ENCODE measurements around the gene ANKRD9.
A peak's percentile ranks its signal among the peaks of the same experiment; 100 is the strongest.

The ANKRD9 gene

GRCh38 chr14:102496958-102497744, 12.4 kb downstream of the ANKRD9 start:
- no peak for DNase-seq

DNA sequence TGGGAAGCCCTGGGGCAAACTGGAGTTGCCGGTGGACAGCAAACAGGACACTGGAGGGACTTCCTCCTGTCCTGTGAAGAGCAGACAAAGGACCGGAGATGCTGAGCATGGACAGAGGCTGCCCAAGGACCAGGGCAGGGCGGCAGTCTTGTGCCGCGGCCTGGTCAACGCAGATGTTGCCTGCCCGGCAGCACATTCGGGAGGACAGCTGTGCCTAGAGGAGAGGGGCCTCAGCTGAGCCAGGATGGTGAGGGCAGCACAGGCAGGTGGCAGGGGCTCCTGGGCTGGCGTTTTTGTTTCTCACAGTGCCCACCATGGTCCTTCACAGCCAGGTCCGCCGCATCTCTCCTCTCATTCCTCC, 13.3 kb downstream of the ANKRD9 start:
- no peak for DNase-seq

GRCh38 chr14:102495491-102496330, 13.9 kb downstream of the ANKRD9 start:
- no peak for DNase-seq

DNA sequence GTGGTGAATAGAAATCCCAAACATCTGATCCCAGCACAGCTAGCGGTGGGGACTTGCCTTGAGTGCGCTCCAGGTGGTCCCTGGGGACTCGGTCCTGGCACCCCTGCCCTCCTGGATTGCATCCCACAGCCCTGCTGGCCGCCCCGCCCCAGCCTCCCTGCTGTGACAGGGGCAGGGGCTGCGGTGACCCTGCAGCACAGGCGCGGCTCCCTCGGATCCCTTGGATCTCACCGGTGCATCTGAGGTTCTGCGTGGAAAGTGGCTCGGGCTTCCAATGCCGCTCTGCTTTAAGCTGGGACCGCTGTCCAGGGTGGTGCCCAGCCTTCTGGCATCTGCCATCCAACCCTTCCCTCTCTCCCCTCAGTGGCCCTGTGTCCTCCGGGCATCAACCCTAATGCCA, 16.0 kb downstream of the ANKRD9 start:
- DNase-seq: no peak

GRCh38 chr14:102493096-102493495, 16.5 kb downstream of the ANKRD9 start:
- no peak for DNase-seq

- DNase-seq: no peak
Measured at GRCh38 chr14:102492531-102492910, 17.1 kb downstream of the ANKRD9 start.

GRCh38 chr14:102491786-102492530, 17.6 kb downstream of the ANKRD9 start:
- no peak for DNase-seq

- no peak for DNase-seq
Measured at GRCh38 chr14:102491366-102491765, 18.2 kb downstream of the ANKRD9 start.

DNA sequence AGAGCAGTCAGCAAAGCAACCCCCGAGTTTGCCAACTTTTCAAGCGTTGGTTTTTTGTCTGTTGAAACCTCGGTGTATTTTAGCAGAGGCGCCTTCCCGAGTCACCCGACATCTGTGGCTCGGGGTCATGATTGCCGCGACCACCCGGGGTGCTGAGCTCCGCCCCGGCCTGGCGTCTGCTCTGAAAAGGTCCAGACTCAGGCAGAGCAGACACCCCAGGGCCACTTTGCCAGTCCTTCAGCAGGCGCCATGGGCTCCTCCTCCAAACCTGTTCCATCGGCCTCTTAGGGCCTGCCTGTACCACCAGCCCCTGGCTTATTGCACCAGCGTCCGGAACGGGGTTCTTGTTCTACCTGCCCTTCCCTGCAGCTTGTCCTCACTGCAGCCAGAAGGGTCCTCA, 19.1 kb downstream of the ANKRD9 start:
- DNase-seq: no peak

- no peak for DNase-seq
Measured at GRCh38 chr14:102487204-102487577, 22.4 kb downstream of the ANKRD9 start.

DNA sequence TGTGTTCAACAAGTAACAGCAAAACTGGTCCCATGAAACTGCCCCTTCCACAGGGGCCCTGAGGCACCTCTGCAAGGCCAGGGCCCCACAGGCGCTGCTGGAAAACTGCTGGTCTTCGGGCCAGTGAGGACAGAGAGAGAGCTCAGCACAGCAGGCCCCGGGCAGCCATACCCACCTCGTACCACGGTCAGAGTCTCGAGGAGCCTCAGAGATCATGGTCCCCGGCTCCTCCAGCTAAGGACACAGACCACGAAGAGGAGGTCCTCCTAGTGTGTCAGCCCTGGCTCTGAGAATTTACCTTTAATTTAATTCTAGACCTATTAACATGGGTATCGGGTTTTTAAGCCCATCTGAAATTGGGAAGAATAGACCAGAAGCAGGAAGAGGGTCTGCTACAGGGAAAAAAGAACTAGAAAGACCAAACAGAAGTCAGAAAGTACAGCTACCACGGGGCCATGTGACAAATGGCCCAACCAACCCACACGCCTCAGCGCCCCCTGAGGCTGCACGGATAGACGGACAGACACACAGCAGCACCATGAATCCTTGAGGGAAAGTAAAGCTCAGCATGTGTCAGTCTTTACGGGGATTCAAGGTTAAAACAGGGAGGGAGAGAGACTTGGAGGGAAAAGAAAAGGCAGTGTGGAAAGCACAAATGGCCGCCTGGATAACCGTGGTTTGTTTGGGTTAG, 22.9 kb downstream of the ANKRD9 start:
- DNase-seq: no peak

DNA sequence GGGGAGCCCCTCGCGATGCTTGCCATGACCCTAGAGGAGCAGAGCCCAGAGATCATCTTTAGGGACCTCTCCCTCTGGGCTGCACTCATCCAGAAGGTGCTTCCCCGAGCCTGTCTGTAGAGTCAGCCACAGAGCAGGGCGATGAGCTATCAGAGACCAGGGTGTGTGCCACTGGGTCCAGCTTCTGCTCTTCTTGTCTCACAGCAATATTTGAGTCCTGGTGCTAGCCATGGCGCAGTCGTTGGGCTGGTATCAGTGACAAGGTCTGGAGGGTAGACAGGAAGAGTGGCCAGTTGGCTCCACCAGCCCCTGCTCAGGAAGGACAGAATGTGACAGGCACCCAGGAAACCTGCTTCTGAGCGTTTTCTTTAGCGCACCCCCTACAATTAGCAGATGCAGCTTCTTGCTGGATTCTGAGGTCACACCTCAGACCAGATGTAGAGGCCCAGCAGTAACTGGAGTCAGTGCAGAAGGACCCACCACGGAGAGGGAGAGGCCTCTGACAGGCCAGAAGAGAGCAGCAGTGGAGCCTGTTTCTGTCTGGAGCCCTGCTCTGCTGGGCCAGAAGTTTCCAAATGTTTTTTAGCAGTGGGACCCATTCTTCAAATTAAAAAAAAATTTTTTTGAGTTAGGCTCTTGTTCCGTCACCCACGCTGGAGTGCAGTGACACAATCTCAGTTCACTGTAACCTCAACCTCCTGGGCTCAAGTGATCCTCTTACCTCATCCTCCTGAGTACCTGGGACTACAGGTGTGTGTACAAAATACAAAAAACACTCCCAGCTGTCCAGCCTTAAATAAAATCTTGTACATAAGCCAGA, 23.7 kb downstream of the ANKRD9 start:
- DNase-seq: no peak

DNA sequence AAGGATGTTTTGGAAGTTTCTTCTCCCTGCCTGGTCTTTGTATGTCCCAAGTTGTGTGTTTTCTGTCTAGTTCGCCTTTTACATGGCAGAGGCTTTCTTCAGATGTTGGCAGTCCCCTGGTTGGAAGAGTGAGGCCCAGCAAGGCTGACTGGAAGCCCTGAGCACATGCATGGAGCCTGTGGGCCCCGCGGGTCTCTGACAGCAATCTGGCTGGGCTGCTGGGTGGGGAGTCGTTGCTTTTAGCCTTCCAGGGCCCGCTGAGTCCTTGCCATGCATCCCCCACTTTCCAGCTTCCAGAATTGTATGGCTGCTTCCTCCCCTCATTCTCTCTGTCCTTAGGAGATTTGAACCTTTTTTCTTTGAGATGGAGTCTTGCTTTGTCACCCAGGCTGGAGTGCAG, 25.3 kb downstream of the ANKRD9 start:
- no peak for DNase-seq

DNA sequence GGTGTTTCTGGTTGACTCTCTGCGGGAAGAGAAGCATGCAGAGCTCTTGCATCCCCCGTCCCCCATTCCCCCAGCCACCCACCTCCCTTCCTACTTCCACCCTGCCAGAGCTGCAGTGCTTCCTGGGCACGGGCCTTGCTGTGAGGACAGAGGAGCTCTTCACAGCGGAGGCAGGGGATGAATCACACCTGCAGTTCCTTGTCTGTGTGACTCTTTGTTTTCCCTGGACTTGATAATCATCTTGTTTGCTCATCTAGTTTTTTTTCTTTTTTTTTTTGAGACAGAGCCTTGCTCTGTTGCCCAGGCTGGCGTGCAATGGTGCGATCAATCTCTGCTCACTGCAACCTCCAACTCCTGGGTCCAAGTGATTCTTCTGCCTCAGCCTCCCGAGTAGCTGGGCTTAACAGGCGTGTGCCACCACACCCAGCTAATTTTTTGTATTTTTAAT, 27.8 kb downstream of the ANKRD9 start:
- no peak for DNase-seq

GRCh38 chr14:102481371-102481770, 28.2 kb downstream of the ANKRD9 start:
- DNase-seq: no peak

DNA sequence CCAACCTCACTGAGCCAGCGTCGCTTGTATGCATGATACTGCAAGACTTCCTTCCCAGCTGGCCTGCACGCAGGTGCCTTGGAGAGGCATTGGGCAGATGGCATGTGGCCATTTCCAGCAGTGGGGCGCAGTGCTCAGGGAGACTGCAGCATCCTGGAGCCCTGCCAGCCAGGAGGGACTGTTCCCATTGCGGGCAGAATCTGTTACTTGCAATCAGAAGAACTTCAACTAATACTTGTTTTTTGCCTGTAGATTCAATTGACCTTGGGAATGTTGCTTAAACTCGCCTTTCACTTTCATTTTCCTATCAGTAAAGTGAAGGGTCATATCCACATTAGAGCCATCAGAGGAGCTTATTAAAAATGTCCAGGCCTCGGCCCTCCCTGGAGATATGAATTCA, 29.8 kb downstream of the ANKRD9 start:
- DNase-seq: peak; percentile 91

DNA sequence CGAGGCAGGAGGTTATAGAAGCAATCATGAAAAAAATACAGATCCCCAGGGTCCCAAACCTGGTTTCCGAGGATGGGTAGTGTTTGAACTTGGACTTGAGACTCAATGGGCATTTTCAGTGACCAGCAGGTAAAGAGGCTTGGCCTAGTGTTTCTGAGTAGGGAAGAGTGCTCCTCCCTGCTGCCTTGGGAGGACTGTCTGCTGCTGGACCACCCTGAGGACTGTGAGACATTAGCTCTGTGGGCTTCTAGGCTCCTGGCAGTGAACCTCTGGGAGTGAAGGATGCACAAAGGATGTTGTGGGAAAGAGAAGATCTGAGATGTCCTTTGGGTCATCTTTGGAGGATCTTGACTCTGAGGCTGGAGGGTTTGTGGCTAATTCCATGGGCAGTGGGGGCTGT, 30.5 kb downstream of the ANKRD9 start:
- DNase-seq: no peak

DNA sequence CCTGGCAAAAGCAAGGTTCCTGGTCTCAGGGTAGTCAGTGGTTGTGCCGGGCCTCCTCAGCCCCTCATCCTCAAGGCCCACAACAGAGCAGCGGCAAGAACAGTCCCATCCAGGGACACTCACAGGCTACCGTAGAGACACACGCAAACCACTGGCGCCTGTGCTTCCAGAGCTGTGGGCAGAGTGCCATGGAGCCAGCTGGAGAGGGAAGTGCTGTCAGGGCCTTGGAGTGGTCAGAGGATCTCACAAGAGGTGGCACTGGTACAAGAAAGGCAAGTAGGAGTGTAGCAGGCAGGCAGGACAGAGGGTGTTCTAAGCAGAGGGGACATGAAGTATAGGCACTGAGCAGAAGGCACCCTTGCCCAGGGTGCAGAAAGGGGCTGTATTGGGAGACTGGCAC, 34.6 kb downstream of the ANKRD9 start:
- no peak for DNase-seq

DNA sequence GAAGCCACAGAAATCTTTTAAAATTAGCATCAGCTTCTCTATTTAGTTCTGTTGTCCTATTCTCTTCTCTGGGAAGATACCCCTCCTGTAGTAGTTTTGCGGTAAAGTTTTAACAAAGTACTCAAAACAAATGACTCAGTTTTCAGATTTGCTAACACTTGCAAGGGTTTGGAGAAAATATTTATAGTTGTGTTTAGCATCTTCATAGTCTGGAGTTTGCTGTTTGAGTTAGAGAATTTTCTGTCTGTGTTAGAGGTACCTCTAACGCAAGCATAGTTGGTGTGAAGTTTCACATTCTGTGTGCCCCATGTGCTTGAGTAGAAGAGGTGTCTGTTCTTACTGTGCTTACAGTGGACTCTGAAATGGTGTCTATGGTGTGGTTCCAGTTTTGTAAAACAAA, 36.0 kb downstream of the ANKRD9 start:
- DNase-seq: no peak

DNA sequence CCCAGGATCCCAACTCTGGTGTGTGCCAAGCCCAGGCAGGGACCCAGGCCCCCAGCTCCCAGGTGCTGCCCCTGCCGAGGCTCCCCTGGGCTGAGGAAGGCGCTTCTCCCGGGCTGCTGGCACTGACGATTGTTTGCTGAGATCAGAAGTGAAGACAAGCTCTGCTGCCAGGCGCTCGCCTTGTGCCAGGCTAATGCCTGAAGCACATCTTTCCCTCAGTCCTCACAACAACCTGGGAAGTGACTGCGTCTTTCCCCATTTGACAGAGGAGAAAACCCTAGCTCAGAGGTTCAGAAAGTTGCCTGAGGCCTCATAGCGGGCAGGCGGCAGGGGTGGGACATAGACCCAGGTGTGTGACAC, 36.8 kb downstream of the ANKRD9 start:
- DNase-seq: no peak

- DNase-seq: no peak
Measured at GRCh38 chr14:102471921-102472790, 37.4 kb downstream of the ANKRD9 start.

Data from NCI-H2171 treated with DMSO at 0.1 percent for 48 hours (cell line).